Ovary (tissue), 3 donors: Measurements from ENCODE around the gene MN1.

Experiments
- CTCF ChIP-seq, 3 donors: fragments of 450-650 bp in 2 of 3; fragments of 200-600 bp in 1 of 3; IDR thresholded peaks; one replicate each; pipeline versions ENCODE4 v1.5.1 to v1.8.0; 2016 to 2022; ENCODE audit warnings: antibody characterized with exemption in 3 of 3, mild to moderate bottlenecking in 1 of 3
- POLR2A ChIP-seq: fragments of 450-650 bp; IDR thresholded peaks from one replicate; pipeline ENCODE4 v1.6.1; 2017; ENCODE audit warnings: antibody characterized with exemption, mild to moderate bottlenecking, moderate library complexity
- donor health status: DM: no; HTN: no; CAD: no.

DNA sequence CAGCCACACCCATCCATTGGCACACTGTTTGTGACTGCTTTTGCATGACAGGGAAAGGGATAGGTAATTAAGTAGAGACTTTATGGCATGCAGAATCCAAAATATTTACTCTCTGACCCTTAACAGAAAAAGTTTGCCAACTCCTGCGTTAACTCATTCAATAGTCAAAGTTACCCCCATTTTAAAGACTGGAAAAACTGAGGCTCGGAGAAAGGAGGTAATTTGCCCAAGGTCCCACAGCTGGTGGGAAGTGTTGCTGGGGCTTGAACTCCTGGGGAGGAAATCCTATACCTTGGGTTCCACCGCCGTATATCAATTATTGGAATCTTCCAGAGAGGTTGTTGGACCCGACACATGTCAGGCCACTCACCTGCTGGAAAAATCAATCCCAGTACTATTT lies 29.9 kb downstream of the MN1 start:
- TF ChIP-seq CTCF (IDR thresholded peaks at IDR 0.05) (no peak), POLR2A (no peak)
